ENCODE data around the gene MPL.

DNA sequence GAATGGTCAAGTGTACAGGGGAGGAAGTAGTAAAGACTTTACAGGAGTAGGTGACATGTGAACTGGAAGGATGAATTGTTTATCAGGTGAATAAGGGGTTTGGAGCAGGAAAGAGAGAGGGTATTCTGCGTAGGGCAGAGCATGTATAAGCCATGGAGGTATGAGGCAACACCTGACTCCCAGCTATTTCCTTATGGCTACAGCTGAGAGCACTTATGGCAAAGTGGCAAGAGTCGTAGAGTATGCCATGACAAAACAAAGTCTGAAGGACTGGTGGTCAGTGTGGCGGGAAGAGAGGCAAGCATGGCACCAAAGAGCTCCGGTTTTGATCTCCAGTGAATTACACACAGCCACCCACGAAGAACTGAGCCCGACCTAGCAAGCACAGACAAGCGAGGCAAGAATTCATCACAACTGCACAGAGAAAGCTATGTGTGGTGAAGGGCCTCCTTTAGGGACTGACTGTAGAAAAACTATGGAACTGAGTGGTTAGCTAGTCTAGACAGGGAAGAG lies 39.2 kb downstream of the MPL start:
- TF ChIP-seq, protein P1, sequence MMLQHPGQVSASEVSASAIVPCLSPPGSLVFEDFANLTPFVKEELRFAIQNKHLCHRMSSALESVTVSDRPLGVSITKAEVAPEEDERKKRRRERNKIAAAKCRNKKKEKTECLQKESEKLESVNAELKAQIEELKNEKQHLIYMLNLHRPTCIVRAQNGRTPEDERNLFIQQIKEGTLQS (IDR thresholded peaks at IDR 0.05) = no peak
- no peak for TF ChIP-seq RAD21 (IDR thresholded peaks at IDR 0.05)
- TF ChIP-seq, protein P2, sequence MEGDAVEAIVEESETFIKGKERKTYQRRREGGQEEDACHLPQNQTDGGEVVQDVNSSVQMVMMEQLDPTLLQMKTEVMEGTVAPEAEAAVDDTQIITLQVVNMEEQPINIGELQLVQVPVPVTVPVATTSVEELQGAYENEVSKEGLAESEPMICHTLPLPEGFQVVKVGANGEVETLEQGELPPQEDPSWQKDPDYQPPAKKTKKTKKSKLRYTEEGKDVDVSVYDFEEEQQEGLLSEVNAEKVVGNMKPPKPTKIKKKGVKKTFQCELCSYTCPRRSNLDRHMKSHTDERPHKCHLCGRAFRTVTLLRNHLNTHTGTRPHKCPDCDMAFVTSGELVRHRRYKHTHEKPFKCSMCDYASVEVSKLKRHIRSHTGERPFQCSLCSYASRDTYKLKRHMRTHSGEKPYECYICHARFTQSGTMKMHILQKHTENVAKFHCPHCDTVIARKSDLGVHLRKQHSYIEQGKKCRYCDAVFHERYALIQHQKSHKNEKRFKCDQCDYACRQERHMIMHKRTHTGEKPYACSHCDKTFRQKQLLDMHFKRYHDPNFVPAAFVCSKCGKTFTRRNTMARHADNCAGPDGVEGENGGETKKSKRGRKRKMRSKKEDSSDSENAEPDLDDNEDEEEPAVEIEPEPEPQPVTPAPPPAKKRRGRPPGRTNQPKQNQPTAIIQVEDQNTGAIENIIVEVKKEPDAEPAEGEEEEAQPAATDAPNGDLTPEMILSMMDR (IDR thresholded peaks at IDR 0.05; ENCODE audit: low read depth, low read length, missing input control) = no peak
- TF ChIP-seq, protein P3, sequence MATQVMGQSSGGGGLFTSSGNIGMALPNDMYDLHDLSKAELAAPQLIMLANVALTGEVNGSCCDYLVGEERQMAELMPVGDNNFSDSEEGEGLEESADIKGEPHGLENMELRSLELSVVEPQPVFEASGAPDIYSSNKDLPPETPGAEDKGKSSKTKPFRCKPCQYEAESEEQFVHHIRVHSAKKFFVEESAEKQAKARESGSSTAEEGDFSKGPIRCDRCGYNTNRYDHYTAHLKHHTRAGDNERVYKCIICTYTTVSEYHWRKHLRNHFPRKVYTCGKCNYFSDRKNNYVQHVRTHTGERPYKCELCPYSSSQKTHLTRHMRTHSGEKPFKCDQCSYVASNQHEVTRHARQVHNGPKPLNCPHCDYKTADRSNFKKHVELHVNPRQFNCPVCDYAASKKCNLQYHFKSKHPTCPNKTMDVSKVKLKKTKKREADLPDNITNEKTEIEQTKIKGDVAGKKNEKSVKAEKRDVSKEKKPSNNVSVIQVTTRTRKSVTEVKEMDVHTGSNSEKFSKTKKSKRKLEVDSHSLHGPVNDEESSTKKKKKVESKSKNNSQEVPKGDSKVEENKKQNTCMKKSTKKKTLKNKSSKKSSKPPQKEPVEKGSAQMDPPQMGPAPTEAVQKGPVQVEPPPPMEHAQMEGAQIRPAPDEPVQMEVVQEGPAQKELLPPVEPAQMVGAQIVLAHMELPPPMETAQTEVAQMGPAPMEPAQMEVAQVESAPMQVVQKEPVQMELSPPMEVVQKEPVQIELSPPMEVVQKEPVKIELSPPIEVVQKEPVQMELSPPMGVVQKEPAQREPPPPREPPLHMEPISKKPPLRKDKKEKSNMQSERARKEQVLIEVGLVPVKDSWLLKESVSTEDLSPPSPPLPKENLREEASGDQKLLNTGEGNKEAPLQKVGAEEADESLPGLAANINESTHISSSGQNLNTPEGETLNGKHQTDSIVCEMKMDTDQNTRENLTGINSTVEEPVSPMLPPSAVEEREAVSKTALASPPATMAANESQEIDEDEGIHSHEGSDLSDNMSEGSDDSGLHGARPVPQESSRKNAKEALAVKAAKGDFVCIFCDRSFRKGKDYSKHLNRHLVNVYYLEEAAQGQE (IDR thresholded peaks at IDR 0.05) = no peak
- no peak for TF ChIP-seq RXRA (IDR thresholded peaks at IDR 0.05)
- TF ChIP-seq GABPA (IDR thresholded peaks at IDR 0.05 in 1 of 2, conservative IDR thresholded peaks at IDR 0.05 in 1 of 2) = no peak
- TF ChIP-seq TAF1 (conservative IDR thresholded peaks at IDR 0.05) = no peak
- TF ChIP-seq NR2F2 (IDR thresholded peaks at IDR 0.05) = no peak
- TF ChIP-seq, protein P4, sequence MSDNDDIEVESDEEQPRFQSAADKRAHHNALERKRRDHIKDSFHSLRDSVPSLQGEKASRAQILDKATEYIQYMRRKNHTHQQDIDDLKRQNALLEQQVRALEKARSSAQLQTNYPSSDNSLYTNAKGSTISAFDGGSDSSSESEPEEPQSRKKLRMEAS (IDR thresholded peaks at IDR 0.05) = no peak
- no peak for TF ChIP-seq EGR1 (IDR thresholded peaks at IDR 0.05; ENCODE audit: low read depth in 2 of 2)
- TF ChIP-seq, protein P5, sequence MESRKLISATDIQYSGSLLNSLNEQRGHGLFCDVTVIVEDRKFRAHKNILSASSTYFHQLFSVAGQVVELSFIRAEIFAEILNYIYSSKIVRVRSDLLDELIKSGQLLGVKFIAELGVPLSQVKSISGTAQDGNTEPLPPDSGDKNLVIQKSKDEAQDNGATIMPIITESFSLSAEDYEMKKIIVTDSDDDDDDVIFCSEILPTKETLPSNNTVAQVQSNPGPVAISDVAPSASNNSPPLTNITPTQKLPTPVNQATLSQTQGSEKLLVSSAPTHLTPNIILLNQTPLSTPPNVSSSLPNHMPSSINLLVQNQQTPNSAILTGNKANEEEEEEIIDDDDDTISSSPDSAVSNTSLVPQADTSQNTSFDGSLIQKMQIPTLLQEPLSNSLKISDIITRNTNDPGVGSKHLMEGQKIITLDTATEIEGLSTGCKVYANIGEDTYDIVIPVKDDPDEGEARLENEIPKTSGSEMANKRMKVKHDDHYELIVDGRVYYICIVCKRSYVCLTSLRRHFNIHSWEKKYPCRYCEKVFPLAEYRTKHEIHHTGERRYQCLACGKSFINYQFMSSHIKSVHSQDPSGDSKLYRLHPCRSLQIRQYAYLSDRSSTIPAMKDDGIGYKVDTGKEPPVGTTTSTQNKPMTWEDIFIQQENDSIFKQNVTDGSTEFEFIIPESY (IDR thresholded peaks at IDR 0.05) = no peak
- TF ChIP-seq SP1 (IDR thresholded peaks at IDR 0.05) = no peak
- no peak for TF ChIP-seq FOXA1 (IDR thresholded peaks at IDR 0.05)
- TF ChIP-seq YY1 (IDR thresholded peaks at IDR 0.05) = no peak
